GM12864 (cell line): ENCODE data around the gene DLL1.

Experiments used
- DNase-seq: peaks from one replicate; pipeline ENCODE4 v3.0.0-alpha.2; 2011; ENCODE audit warnings: low read depth
- H3K4me3 ChIP-seq: 2 replicates; pipeline ENCODE4 v1.5.1; 2011; ENCODE audit warnings: mild to moderate bottlenecking, low read depth, low read length, control low read depth
- TF ChIP-seq, protein P1 (sequence below): IDR thresholded peaks from 2 replicates; pipeline ENCODE4 v1.5.1; 2011; ENCODE audit warnings: low read depth, mild to moderate bottlenecking, moderate library complexity, low read length, control low read depth, inconsistent platforms; ENCODE audit errors: missing control alignments

The DLL1 gene

DNA sequence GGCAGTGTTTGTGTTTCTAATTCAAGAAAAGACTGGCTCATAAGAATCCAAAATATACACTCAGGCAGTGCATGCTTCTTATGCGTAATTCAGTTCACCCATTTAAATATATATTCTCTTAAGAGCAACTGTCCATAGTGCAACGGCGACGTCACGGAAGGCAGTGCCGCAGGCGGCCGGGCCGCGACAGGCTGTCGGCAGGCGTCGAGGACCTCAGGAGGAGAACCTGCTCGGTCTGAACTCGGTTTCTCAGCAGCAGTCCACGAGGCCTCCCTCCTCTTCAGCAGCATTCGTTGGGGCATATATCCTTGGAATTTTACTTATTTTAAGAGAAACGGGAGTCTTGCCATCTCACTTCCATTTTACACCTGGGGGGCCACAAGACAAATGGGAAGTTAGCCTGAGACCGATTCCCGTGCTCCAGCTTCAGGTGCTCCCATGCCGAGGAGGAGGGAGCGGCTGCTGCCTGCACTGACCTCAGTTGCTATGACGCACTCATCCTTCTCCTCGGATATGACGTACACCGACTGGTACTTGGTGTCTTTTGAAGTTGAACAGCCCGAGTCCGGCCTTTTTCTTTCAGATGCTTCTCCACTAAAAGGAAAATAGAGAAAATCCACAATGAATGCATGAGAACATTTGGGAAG lies 8.2 kb downstream of the DLL1 start:
- no peak for DNase-seq
- no peak overlapping the region for H3K4me3 ChIP-seq
- TF ChIP-seq, protein P1, sequence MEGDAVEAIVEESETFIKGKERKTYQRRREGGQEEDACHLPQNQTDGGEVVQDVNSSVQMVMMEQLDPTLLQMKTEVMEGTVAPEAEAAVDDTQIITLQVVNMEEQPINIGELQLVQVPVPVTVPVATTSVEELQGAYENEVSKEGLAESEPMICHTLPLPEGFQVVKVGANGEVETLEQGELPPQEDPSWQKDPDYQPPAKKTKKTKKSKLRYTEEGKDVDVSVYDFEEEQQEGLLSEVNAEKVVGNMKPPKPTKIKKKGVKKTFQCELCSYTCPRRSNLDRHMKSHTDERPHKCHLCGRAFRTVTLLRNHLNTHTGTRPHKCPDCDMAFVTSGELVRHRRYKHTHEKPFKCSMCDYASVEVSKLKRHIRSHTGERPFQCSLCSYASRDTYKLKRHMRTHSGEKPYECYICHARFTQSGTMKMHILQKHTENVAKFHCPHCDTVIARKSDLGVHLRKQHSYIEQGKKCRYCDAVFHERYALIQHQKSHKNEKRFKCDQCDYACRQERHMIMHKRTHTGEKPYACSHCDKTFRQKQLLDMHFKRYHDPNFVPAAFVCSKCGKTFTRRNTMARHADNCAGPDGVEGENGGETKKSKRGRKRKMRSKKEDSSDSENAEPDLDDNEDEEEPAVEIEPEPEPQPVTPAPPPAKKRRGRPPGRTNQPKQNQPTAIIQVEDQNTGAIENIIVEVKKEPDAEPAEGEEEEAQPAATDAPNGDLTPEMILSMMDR, result no peak

DNA sequence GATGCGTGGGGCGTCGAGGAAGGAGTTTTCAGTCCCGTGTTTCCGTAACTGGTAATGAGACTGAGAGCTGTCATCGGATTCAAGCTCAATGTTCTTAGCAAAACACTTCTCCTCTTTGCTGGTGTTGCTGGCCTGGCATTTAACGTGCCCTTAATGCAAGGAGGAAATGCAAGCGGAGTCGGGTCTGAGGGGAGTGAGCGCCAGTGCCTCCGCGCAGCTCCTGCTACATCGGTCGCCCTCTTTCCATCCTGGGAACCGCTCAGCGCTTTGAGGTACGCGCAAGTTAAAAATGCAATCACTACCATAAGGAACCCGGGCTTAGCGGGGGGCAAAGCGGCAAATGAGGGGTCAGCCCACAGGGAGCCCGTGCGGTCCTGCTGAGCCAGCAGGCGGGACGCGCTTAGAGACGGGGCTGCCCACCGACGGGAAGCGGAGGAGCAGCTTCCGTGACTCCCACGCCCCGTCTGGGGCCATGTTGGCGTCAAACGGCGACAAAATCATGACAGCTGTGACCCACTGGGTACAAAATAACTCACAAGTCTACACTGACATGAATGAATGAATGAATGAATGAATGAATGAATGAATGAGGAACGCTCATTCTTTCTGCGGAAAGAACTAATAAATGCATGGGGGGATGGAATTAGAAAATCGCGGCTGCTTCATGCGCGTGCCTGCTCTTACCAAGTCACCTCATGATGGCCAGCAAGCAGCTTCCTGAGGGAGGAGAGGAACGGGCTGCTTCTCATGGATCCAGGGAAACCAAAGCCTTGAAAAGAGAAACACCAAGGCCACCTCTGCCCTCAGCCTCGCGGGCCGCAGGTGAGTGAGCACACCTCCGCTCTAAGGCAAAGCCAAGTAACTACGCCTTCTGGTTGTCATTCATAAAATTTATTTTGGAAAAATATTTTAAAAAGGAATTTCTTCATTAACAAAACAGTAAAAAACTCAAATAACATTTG lies 9.3 kb downstream of the DLL1 start:
- TF ChIP-seq, protein P1, result no peak
- DNase-seq, result no peak
- H3K4me3 ChIP-seq, result no peak overlapping the region

DNA sequence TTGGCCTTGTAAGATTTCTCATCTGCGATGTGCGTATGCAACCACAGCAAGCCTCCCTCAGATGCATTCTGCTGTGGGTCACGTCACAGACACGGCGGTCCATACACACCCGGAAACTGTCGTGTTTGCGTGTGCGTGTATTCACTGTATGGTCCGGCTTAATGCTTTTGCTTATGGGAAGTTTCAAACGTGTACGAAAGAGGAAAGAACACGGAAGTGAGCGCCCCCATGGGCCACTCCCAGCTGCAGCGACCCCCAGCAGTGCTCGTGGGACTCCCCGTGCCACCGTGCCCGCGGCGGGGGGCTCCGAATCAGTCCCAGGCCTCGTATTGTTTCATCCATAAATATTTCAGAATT lies 10.2 kb downstream of the DLL1 start:
- DNase-seq, result no peak
- TF ChIP-seq, protein P1, result no peak
- peak overlapping the region; percentile 33 for H3K4me3 ChIP-seq

DNA sequence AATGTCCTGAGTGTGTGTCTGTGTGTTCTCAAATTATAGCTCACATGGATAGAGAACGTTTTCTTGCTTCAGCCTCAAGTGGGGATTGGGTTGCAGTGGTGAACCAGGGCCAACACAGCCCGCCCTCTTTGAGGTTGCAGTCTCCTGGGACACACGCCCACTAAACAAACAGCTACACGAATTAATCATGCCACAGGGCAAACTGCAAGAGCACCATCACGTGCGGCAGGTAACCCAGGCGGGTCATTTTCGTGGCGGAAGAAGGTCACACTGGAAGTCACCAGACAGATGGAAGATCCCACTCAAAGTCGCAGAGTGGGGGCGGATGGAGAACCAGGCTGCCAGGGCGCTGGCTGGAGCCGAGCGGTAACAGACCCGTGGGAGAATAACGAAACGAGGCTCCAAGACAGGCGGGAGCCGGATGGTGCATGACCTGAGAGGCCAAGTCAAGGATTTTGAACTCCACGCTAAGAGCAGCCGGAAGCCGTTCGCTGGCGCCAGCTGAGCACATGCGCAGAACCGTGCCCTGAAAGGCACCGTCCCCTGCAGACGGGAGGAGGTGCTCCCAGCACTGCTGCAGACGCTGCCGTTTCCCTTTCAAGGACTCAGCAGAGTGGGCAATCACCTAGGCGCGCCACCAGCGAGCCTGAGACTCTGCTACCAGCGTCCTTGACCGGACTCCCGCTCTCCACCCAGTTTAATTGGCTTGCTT lies 10.7 kb downstream of the DLL1 start:
- peak; percentile 36 for DNase-seq
- TF ChIP-seq, protein P1, result no peak
- peak overlapping the region; percentile 33 for H3K4me3 ChIP-seq

DNA sequence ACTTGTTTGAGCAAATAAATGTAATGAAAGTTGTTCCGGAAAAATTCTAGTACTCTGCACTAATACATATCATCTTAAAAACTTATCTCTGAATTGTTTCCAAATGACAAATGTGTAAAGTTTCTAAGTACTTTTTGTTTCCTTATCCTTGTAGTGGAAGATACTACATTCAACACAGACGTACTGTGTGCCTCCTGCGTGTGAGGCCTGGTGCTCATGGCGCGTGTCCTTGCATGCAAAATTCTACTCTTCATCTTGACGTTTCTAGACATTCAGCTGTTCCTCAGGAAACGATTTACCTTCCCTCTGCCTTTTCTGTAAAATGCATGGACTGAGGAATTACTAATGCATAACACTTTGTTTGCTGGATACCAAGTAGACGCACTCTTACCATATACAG lies 11.5 kb downstream of the DLL1 start:
- DNase-seq, result no peak
- TF ChIP-seq, protein P1, result no peak
- no peak overlapping the region for H3K4me3 ChIP-seq

DNA sequence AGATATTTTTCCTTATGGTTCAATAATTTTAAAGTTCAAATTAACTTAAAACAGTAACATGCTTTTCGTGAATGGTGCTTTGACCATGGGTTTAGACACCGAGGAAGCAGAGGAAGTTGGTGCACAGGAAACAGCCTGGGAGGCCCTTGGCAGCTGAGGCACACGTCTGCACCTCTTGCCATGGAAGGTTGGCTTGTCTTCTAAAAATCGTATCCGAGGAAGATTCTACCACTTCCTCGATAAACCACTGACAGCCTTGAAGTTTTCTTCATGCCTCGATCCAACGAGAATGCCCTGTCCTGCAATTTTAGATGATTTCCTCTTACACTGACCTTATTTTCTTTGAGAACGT lies 12.2 kb downstream of the DLL1 start:
- TF ChIP-seq, protein P1, result no peak
- no peak overlapping the region for H3K4me3 ChIP-seq
- DNase-seq, result no peak
